Measurements from ENCODE around the gene CBX4. TPM values are rescaled to one million over a fixed set of nuclear protein-coding genes. Genes with fewer than 3 reads are reported as not detected.

CBX4 gene
- total and polyA plus RNA-seq, 10 of the 15 experiments (the other 5 are each of a cell fraction or from before 2014, with no cell fraction given), result 0.69 to 24.6 (median 4.2) TPM

DNA sequence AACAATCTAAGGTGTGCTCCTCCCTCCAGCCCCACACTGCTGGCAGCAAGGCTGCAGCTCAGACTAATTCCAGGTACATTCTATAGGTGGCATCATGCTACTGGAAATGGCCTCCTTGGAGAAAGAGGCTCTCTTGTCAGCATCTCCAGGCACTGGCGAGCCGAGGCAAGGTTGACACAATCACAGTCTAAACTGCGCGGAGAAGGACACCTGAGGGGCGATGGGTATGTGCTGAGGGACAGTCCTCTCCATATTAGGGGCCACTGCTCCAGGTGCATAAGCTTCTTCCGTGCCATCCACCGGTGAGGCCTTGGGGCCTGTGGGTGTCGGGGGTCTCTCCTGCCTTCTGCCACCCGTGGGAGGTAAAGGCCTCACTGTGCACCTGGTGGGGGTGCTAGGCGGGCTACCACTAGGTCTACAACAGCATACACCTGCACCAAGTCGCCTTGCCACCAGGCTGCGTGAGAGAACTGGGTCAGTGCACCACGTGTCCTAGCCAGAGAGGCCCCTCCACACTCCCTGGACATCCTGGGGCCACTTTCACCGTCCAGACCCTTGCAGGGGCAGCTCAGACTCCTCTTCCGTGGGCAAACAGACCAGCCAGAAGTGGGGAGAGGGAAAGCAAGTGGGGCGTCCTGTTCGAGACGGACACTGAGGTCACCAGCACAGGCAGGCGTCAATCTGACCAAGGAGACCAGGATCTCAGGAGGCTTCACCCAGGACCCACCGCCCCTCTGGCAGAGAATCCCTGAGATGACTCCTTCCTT, 30.3 kb downstream of the CBX4 start:
- ATAC-seq, result peak; percentile 12; the same call in 2 of the 3 replicates
- peak; percentile 72 for FAIRE-seq
- intact Hi-C loops (cut with micrococcal nuclease; ENCODE audit: unreplicated experiment) (loop anchor here (1.0 kb wide), 1 partner anchor 161 kb away; no protein-coding TSS in a partner anchor), in situ Hi-C loops (cut with MboI) (loop anchor here (5.0 kb wide), 1 partner anchor 33 kb away; no protein-coding TSS in a partner anchor)
- no peak overlapping the region for H2AFZ ChIP-seq (ENCODE audit: control insufficient read depth, low read depth, low read length)
- H4K20me1 ChIP-seq (ENCODE audit: control insufficient read depth, insufficient read depth), result no peaks in the 10 kb centered on the region; the same call in 1 of the 2 replicates
- no peak overlapping the region for H3K4me3 ChIP-seq
- peaks cover 42% of the 10 kb centered on the region for H3K4me1 ChIP-seq (ENCODE audit: control insufficient read depth, insufficient read depth, low read length)
- ChIA-PET SMC1A (ENCODE audit: uncharacterized antibody, unreplicated experiment) (interaction anchor here (0.6 to 2.1 kb wide), 7 partner anchors 8 to 159 kb away, joined by 3 to 7 read pairs (median 4); partner anchors contain the start of gene CBX8), POLR2A (interaction anchor here (0.5 kb wide), 1 partner anchor 12 kb away, joined by 3 read pairs; the partner anchor contains the start of gene CBX8), RAD21 (ENCODE audit: unreplicated experiment) (interaction anchor here (0.9 to 3.8 kb wide), 7 partner anchors 12 to 161 kb away, joined by 3 to 22 read pairs (median 8); partner anchors contain the start of genes CBX4 and CBX8), CTCF (interaction anchor here (0.5 to 2.7 kb wide), 20 partner anchors 10 to 525 kb away, joined by 3 to 11 read pairs (median 4); partner anchors contain the start of genes CBX4 and CBX8)
- no peaks in the 10 kb centered on the region for H3K9me3 ChIP-seq (replicated peaks; ENCODE audit: control insufficient read depth, insufficient read depth, low read length)
- H3K4me2 ChIP-seq (ENCODE audit: control insufficient read depth, insufficient read depth), result no peak overlapping the region
- H3K27me3 ChIP-seq (replicated peaks in 1 of 2; ENCODE audit: control insufficient read depth in 2 of 2, insufficient read depth in 2 of 2, low read length in 1 of 2), result peaks cover 31 to 38% of the 10 kb centered on the region in 2 experiments
- no peaks in the 10 kb centered on the region for H3K79me2 ChIP-seq (ENCODE audit: control insufficient read depth, insufficient read depth, low read length)
- 26% methylated on average over 20 of the region's 20 CpGs for WGBS (ENCODE audit: insufficient coverage, insufficient replicate concordance, low lambda C conversion rate, missing lambda C conversion rate)
- peak; percentile 39 for TF ChIP-seq USF1 (IDR thresholded peaks at IDR 0.05; ENCODE audit: borderline replicate concordance, extremely low read length, insufficient read depth, low read depth, low read length)
- TF ChIP-seq, protein P1, sequence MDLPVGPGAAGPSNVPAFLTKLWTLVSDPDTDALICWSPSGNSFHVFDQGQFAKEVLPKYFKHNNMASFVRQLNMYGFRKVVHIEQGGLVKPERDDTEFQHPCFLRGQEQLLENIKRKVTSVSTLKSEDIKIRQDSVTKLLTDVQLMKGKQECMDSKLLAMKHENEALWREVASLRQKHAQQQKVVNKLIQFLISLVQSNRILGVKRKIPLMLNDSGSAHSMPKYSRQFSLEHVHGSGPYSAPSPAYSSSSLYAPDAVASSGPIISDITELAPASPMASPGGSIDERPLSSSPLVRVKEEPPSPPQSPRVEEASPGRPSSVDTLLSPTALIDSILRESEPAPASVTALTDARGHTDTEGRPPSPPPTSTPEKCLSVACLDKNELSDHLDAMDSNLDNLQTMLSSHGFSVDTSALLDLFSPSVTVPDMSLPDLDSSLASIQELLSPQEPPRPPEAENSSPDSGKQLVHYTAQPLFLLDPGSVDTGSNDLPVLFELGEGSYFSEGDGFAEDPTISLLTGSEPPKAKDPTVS (IDR thresholded peaks at IDR 0.05; ENCODE audit: low read depth, low read length), result no peak
- TF ChIP-seq ATF7 (IDR thresholded peaks at IDR 0.05; ENCODE audit: low read depth), result no peak
- peak; percentile 62 for TF ChIP-seq RAD21 (IDR thresholded peaks at IDR 0.05; ENCODE audit: insufficient read depth, low read depth, low read length)
- TF ChIP-seq CTCF (IDR thresholded peaks at IDR 0.05 in 2 of 3, conservative IDR thresholded peaks at IDR 0.05 in 1 of 3; ENCODE audit: control insufficient read depth in 2 of 3, extremely low read depth in 1 of 3, insufficient read depth in 1 of 3, low read depth in 3 of 3, low read length in 3 of 3), result peak; percentile 36 to 73 (median 39); a peak in 4 of 6 replicates
- DNase-seq (ENCODE audit: low read depth, low spot score), result no peak
- no peak overlapping the region for H3K9ac ChIP-seq (ENCODE audit: control insufficient read depth, insufficient read depth, low read length)
- H3K27ac ChIP-seq (ENCODE audit: control insufficient read depth, insufficient read depth), result no peak overlapping the region
- BruUV-seq (replicated peaks), result no TSS peak
- H3K36me3 ChIP-seq (ENCODE audit: control insufficient read depth in 2 of 2, insufficient read depth in 2 of 2, low read length in 1 of 2), result no peaks in the 10 kb centered on the region
